PC-9 (cell line): Measurements from ENCODE around the gene CALCB. TPM values are rescaled to one million over a fixed set of nuclear protein-coding genes. Genes with fewer than 3 reads are reported as not detected.

Source experiments
- BruUV-seq: library from RNA; stranded (reverse); fragments of 400-500 nt; replicated peaks from 2 replicates; lab custom pipeline; 2021; lab: Mats Ljungman, UMichigan
- CTCF ChIA-PET: fragments of 300-600 bp; sonication (Branson Sonifier 250); formaldehyde crosslinking; loops from one replicate; lab custom pipeline; 2022; ENCODE audit warnings: antibody characterized with exemption; lab: Charles Lee
- POLR2A ChIA-PET: fragments of 300-600 bp; sonication (Branson Sonifier 250); formaldehyde crosslinking; loops from one replicate; lab custom pipeline; 2022; ENCODE audit warnings: antibody characterized with exemption; ENCODE audit not compliant: unreplicated experiment; lab: Charles Lee
- DNase-seq, 2 experiments: peaks; one replicate each; pipeline versions ENCODE4 v3.0.0 to v3.0.0-alpha.2; 2015 to 2022; ENCODE audit warnings: mixed read lengths in 1 of 2
- H2AFZ ChIP-seq: fragments of 200-600 bp; sonication (generic); 2 replicates; pipeline ENCODE4 v1.8.1; 2017; ENCODE audit warnings: antibody characterized with exemption
- H3F3A ChIP-seq: fragments of 200-600 bp; sonication (generic); 2 replicates; pipeline ENCODE4 v1.8.1; 2017; ENCODE audit warnings: antibody characterized with exemption, mild to moderate bottlenecking, low read depth; ENCODE audit not compliant: insufficient read depth
- H3K27ac ChIP-seq: fragments of 200-600 bp; sonication (generic); 2 replicates; pipeline ENCODE4 v1.6.1; 2016; ENCODE audit warnings: mixed run types
- H3K27me3 ChIP-seq: fragments of 200-600 bp; sonication (generic); 2 replicates; pipeline ENCODE4 v1.6.1; 2016; ENCODE audit warnings: low read depth, mixed run types; ENCODE audit not compliant: insufficient read depth
- H3K36me3 ChIP-seq: fragments of 200-600 bp; sonication (generic); 2 replicates; pipeline ENCODE4 v1.6.1; 2016; ENCODE audit warnings: low read depth, mixed run types
- H3K4me1 ChIP-seq: fragments of 200-600 bp; sonication (generic); replicated peaks from 2 replicates; pipeline ENCODE4 v1.6.1; 2016; ENCODE audit warnings: mixed run types; ENCODE audit not compliant: insufficient read depth
- H3K4me2 ChIP-seq: fragments of 200-600 bp; sonication (generic); 2 replicates; pipeline ENCODE4 v1.6.1; 2017; ENCODE audit warnings: mixed run types
- H3K4me3 ChIP-seq: fragments of 200-600 bp; sonication (generic); 2 replicates; pipeline ENCODE4 v1.6.1; 2016; ENCODE audit warnings: mixed run types
- H3K79me2 ChIP-seq: fragments of 200-600 bp; sonication (generic); 2 replicates; pipeline ENCODE4 v1.6.1; 2017; ENCODE audit warnings: low read depth, mixed run types
- H3K9me2 ChIP-seq: fragments of 200-600 bp; sonication (generic); 2 replicates; pipeline ENCODE4 v1.8.1; 2017; ENCODE audit warnings: mild to moderate bottlenecking; ENCODE audit not compliant: insufficient read depth
- H3K9me3 ChIP-seq: fragments of 200-600 bp; sonication (generic); 2 replicates; pipeline ENCODE4 v1.8.1; 2016; ENCODE audit warnings: low read depth; ENCODE audit not compliant: insufficient read depth
- H4K20me1 ChIP-seq: fragments of 200-600 bp; sonication (generic); 2 replicates; pipeline ENCODE4 v1.8.1; 2017; ENCODE audit not compliant: insufficient read depth
- EZH2 ChIP-seq: fragments of 200-600 bp; sonication (generic); IDR thresholded peaks from 2 replicates; pipeline ENCODE4 v1.8.0; 2017; ENCODE audit warnings: antibody characterized with exemption, low read depth
- intact Hi-C: fragments of 100-400 bp; cut with micrococcal nuclease; formaldehyde crosslinking; loops from one replicate; pipeline ENCODE4 v1.10.0; 2022; ENCODE audit not compliant: unreplicated experiment
- total RNA-seq: library from RNA; stranded (reverse); gene quantifications from 2 replicates; pipeline ENCODE4 v1.2.3, GENCODE V29; 2021
- TF ChIP-seq, protein P1 (sequence below): fragments of 200-600 bp; sonication (generic); conservative IDR thresholded peaks from 2 replicates; pipeline ENCODE4 v1.6.1; 2017; ENCODE audit warnings: mixed run types, antibody characterized with exemption, mild to moderate bottlenecking, moderate library complexity

Gene CALCB
- total RNA-seq, 1 experiment from 2014 or later = not detected

GRCh38 chr11:15114501-15115475, 41.4 kb downstream of the CALCB start, which contains the start of gene INSC:
TSS of gene INSC (plus strand) at chr11:15114923. CDS start at chr11:15149175, 34,252 bp downstream.
- no peaks in the 10 kb centered on the region for H3K9me2 ChIP-seq
- no peaks in the 10 kb centered on the region for H3K9me3 ChIP-seq
- H3K4me1 ChIP-seq = no peaks in the 10 kb centered on the region
- H3K27ac ChIP-seq = no peak within 1 kb of the TSS
- H3K27me3 ChIP-seq = no peaks in the 10 kb centered on the region
- H3K4me2 ChIP-seq = no peak within 1 kb of the TSS
- no TSS peak for BruUV-seq
- ChIA-PET CTCF (no interaction called here), POLR2A (no interaction called here)
- no peaks in the 10 kb centered on the region for H3F3A ChIP-seq
- TF ChIP-seq, protein P1, sequence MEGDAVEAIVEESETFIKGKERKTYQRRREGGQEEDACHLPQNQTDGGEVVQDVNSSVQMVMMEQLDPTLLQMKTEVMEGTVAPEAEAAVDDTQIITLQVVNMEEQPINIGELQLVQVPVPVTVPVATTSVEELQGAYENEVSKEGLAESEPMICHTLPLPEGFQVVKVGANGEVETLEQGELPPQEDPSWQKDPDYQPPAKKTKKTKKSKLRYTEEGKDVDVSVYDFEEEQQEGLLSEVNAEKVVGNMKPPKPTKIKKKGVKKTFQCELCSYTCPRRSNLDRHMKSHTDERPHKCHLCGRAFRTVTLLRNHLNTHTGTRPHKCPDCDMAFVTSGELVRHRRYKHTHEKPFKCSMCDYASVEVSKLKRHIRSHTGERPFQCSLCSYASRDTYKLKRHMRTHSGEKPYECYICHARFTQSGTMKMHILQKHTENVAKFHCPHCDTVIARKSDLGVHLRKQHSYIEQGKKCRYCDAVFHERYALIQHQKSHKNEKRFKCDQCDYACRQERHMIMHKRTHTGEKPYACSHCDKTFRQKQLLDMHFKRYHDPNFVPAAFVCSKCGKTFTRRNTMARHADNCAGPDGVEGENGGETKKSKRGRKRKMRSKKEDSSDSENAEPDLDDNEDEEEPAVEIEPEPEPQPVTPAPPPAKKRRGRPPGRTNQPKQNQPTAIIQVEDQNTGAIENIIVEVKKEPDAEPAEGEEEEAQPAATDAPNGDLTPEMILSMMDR = no peak
- TF ChIP-seq EZH2 = no peak
- no peaks in the 10 kb centered on the region for H3K36me3 ChIP-seq
- intact Hi-C loops = no loop called here
- no peaks in the 10 kb centered on the region for H3K79me2 ChIP-seq
- H4K20me1 ChIP-seq = no peaks in the 10 kb centered on the region
- H2AFZ ChIP-seq = no peak within 1 kb of the TSS
- no peak for DNase-seq
- no peak within 1 kb of the TSS for H3K4me3 ChIP-seq

DNA sequence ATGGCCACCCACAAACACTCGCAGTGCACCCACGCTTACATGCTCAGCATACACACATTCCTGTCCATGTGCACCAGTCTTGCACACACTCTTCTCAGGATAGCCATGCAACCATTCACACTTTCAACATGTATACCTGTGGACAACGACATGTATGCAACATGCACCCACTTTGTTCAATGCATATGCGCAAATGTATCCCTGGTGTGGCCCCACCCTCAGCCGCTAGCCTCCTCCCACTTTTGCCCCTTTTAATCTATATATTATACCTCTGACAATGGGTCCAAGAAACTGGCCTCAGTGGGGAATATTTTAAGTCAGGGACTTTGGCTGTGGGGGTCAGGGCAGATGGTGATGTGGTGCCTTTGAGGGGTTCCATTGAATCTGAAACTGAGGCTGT, 42.3 kb downstream of the CALCB start:
- Histone ChIP-seq H3K27me3 (no peaks in the 10 kb centered on the region), H3K4me2 (no peak overlapping the region), H3K4me1 (no peaks in the 10 kb centered on the region), H4K20me1 (no peaks in the 10 kb centered on the region), H2AFZ (no peak overlapping the region), H3F3A (no peaks in the 10 kb centered on the region), H3K36me3 (no peaks in the 10 kb centered on the region), H3K9me3 (no peaks in the 10 kb centered on the region), H3K9me2 (no peaks in the 10 kb centered on the region), H3K27ac (no peak overlapping the region), H3K4me3 (no peak overlapping the region), H3K79me2 (no peaks in the 10 kb centered on the region)
- TF ChIP-seq, protein P1 = no peak
- no peak for TF ChIP-seq EZH2
- BruUV-seq = no TSS peak
- POLR2A ChIA-PET = no interaction called here
- intact Hi-C loops = no loop called here
- CTCF ChIA-PET = no interaction called here
- no peak for DNase-seq

DNA sequence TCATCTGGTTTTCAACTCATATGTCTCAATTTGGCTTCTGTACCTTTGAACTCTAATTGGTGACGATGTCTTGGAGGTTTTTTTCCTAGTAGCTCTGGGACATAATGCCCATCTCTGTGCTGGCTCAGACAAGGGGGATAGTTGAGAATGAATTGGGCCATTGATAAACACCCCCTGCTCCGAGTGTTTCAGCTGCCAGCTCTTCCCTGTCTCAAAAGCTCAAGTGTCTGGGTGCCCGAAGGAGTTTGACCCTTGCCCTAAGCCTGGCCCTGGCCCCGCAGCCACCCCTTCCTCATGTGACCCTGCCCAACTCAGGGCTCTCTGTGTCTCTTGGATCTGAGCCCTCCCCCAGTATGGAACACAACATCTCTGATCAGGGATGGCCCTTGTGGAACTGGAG, 44.4 kb downstream of the CALCB start:
- Histone ChIP-seq H3K79me2 (no peaks in the 10 kb centered on the region), H3F3A (no peaks in the 10 kb centered on the region), H2AFZ (no peak overlapping the region), H3K4me1 (no peaks in the 10 kb centered on the region), H3K27me3 (no peaks in the 10 kb centered on the region), H3K9me3 (no peaks in the 10 kb centered on the region), H3K9me2 (no peaks in the 10 kb centered on the region), H4K20me1 (no peaks in the 10 kb centered on the region), H3K27ac (no peak overlapping the region), H3K36me3 (no peaks in the 10 kb centered on the region), H3K4me2 (no peak overlapping the region), H3K4me3 (no peak overlapping the region)
- POLR2A ChIA-PET = no interaction called here
- DNase-seq = no peak
- TF ChIP-seq, protein P1 = no peak
- TF ChIP-seq EZH2 = no peak
- BruUV-seq = no TSS peak
- CTCF ChIA-PET = no interaction called here
- intact Hi-C loops = no loop called here
